ENCODE data around the gene KRTAP21-3.
"Not testable (repeated sequence)": the region's sequence is repeated elsewhere in the genome, so short reads cannot be mapped to it uniquely, and the experiment has no call there.

KRTAP21-3 gene, protein sequence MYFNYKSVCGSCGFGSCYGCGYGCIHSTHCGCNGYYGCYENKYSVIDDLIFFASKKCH

DNA sequence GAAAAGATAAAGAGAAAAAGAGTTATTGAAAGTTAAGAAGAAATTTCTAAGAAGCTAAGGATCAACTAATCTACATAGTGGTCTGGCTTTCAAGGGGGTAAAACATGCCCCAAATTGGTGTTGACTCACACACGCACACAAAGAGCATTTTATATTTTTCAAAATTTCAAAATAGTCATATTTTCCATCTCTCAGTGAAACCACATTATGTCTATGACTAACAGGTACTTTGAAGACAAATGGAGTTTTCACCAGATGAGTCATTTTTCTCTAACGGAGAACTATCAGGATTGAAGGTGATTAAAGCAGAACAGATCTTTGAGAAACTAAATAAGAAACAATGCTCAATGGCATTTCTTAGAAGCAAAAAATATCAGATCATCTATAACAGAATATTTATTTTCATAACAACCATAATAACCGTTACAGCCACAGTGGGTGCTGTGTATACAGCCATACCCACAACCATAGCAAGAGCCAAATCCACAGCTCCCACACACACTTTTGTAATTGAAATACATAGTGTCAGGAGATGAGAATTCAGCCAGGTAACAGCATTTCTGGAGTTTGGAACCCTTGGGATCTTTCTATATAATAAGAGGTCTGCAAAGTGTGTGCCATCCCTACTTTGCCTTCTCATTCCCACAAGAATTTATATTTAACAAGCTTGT lies at the start of gene KRTAP21-3:
Gene KRTAP21-3 (minus strand): TSS at position 539 of the 671 bp plus-strand sequence. CDS start 18 bp downstream, at position 521.
- no peak for DNase-seq

DNA sequence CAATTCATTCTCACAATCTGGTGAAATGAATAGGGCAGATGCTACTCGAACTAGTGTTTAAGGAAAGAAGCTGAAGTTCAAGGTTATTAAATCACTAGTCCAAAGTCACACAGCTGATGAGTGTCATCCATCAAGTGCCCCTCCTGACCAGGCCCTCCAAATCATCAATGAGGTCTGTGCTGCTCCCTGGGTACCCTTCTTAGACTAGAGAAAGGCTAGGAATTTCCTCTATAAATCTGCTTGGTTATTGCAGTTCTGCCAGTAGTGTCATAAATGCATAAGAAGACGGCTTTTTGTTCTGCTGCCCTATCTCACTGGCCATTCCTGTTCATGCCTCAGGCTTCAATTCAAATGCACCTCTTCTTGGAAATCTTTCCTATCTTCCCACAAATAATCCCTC lies 42.2 kb upstream of the KRTAP21-3 start:
- DNase-seq, result no peak

DNA sequence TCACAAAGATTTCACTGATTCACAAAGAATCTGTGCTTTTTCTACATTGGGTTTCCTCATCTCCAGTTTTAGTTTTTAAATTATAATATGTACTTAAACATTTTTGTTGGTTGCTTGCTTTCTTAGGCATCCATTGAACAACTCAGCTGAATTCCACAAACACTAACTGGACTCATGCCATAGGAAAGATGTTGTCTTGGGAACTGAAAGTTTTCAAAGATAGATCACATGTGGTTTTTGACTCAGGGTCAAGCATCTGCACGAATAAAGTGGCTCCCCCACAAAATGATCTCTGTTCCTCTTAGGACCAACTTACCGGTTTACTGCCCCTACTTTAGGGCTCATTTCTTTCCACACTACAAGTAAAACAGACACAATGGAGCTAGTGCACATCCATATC lies 39.7 kb upstream of the KRTAP21-3 start:
- DNase-seq, result no peak

DNA sequence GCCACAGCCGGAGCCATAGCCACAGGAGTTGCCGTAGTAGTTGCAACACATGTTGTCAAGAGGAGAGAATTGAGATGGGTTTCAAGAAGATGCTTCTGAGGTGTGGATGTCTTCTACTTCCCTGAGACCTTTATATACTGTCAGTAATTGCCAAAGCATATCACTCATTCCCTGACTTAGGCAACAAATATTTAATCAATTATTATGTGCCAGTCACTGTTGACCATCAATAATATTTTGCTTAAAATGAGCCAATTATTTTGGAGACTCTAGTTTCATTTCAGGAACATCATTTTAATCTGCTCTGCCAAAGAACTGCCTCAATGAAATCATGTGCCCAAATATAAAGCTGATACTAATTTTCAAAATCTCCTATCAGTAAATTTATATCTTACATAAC lies 36.8 kb upstream of the KRTAP21-3 start, which contains the start of gene KRTAP21-1:
Gene KRTAP21-1 (minus strand): TSS at position 101 of the 400 bp plus-strand sequence. CDS start 50 bp downstream, at position 51.
- DNase-seq, result not testable (repeated sequence)

DNA sequence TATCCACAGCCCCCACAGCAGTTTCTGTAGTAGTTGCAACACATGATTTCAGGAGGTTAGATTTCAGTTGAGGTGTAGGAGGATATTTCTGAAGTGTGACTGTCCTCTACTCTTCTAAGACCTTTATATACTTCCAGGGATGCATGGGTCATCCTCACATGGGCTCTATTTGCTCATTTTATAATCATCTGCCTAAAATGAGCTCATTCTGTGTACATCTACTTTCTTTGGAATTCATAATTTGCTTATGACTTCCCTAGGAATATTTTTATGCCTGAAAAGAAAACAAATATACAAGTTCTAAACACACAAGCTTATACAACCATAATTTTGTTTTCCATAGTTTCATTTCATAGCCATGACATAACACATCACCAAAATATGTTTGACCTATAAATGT lies 28.6 kb upstream of the KRTAP21-3 start, which contains the start of gene KRTAP21-2:
Gene KRTAP21-2 (minus strand): TSS at position 101 of the 400 bp plus-strand sequence. CDS start 57 bp downstream, at position 44.
- no peak for DNase-seq

DNA sequence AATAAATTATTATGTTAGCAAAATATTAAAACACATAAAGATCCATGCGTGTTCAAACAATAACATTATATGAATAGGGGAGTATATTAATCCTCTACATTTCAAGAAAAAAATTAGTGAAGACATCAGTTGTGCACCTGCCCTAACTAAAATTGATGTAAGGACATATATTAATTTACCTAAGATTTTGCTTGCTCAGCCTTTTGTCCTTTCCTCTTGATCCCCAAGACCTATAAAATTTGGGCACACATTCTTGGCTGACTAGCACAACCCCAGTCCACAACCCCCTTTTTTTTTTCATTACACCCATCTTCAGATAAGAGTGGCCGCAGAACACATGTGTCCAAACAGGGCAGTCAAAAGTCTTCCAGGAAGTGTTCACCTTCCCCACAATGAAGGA lies 21.9 kb upstream of the KRTAP21-3 start:
- no peak for DNase-seq

DNA sequence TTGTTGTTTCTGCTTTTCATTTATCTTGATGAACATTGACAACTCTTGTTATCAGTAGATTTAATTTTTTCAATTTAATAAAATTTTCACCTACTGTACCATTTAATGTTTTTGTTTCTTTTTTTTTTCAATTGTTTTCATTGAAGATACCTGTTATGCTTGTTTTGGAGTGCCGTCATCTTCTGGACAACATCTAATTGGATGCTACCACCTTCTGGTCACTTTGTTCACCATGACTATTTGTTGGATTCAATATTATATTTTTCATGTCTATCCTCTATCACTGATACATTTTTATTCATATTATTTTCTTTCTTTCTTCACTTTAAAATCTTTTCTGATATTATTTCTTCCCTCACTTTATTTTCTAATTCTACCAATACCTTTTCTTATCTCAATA lies 14.4 kb upstream of the KRTAP21-3 start:
- no peak for DNase-seq

DNA sequence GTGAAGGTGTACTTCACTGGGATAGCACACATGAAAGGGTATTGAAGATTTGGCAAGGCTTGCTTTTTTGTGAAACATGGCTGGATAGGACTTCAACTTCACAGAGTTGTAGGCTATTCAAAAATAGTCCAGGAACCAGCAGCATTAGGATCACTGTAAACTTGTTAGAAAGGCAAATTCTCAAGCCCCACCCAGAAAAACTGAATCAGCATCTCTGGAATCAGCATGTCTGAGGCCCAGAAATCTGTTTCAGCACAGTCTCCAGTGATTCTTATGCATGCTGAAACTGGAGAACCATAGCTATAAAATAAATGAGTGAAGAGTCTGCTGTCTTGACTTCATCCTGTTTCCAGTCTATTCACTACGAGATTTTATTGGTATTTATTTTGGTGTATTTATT lies 8.1 kb upstream of the KRTAP21-3 start:
- no peak for DNase-seq

DNA sequence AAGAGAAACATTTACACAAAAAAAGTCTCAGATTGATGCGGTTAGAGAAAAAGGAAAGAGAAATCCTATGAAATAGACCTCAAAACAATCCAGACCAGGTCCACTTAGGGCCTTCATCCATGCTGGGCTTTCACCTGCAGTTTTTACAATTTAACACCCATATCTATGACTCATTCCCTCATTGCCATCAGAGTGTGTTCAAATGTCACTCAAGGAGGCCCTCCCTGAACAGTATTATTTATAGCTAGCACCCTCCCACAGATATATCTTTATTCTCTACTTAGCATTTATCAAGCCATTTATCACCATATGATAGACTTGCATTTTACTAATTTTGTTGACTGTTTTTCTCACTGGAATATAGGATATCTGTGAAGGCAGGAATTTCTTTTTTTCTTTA lies 824 bp upstream of the KRTAP21-3 start:
- no peak for DNase-seq

DNA sequence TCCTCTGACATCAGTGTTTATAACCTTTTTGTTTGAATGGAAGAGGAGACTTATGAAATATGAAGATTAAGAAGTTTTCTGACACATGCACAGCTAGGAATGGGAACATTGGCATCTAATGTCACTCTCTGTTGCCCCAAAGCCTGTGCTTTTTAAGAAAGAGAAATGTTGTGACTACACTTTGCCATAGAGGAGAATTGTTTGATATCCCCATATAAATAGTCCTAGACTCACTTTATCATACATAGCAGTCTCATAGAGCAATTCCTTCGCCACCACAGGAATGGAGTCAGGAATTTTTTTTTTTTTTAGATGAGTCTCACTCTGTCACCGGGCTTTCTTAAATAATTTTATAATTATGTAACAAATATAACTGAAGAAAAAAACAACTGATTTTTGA lies 1.5 kb downstream of the KRTAP21-3 start:
- DNase-seq, result no peak

DNA sequence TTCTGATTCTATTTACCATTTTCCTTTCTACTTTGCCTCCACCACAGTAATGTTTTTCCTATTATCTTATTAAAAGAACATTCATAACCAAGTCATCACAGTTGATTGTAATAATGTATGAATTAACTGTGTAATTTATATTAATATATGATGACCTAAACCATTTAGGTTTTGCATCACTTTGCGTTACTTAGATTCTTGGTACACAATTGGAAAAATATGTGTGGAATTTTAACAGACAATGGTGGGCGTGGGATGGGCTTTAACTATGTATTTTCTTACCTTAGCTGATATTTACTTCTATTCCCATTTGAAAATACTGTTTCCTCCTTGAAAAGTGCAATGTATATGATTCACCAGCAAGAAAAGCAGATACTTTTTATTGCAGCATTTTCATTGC lies 3.6 kb downstream of the KRTAP21-3 start:
- no peak for DNase-seq

DNA sequence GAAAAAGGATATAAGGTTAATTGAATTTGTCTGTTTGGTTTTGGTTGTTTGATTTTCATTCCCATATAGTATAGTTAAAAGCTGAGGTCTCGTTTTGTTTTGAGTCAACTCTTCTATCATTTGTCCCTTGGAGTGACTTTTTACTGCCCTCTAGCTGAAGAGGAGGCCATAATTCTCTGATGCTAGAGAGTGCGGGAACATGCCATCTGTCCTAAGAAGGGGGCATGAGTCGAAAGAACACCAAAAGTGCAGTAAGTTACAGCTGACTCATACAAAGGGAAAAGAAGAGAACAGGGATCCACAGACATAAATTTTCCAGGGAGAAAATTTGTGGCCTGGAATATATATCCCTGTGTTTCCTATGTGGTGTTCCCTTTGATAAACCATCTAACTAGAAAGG lies 4.1 kb downstream of the KRTAP21-3 start:
- DNase-seq, result no peak

DNA sequence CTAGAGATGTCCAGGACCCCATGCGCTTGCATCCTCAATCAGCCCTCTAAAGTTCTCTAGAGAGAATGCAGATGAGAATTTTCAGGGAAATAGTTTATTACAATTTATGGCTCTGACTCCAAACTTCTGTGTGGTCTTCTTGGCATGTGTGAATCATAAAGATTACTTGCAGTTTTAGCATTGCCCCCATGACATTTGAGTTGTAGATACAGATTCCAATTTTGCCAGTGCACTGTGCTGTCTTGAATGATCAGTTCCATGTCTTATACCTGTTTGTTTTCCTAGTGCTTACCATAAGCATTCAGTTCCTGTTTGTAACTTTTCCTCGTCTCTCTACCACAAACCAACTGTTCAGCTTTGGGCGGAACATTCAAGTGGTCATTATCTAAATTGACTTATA lies 4.8 kb downstream of the KRTAP21-3 start:
- no peak for DNase-seq

DNA sequence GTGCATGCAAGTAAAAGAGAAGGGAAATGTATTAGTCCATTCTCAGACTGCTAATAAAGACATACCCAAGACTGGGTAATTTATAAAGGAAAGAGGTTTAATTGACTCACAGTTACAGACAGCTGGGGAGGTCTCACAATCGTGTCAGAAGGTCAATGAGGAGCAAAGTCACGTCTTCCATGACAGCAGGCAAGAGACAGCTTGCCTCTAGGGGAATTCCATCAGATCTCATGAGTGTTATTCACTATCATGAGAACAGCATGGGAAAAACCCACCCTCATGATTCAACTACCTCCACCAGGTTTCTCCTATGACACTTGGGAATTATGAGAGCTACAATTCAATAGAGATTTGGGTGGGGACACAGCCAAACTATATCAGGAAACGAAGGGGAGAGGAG lies 8.1 kb downstream of the KRTAP21-3 start:
- DNase-seq, result no peak

DNA sequence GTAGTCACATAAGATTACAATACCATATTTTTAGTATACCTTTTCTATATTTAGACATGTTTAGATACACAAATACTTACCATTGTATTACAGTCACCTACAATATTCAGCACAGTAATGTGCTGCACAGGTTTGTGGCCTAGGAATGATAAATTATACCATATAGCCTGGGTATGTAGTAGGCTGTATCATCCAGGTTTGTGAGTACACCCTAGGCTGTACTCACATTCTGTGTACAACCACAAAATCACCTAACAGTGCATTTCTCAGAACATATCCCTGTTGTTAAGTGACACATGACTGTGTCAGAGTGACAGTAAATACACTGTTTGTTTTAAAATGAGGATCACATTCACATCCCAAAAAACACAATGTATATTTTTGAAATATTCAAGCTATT lies 11.2 kb downstream of the KRTAP21-3 start:
- no peak for DNase-seq

DNA sequence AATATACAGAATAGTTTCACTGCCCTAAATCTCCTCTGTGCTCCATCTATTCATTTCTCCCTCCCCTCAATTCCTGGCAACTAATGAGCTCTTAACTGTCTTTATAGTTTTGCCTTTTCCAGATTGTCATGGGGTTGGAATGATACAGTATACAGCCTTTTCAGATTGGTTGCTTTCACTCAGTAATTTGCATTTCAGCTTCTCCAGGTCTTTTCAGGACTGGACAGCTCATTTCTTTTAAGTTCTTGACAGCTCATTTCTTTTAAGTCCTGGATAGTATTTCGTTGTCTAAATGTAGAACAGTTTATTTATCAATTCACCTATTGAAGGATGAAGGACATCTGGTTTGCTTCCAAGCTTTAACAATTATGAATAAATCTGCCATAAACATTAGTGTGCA lies 22.6 kb downstream of the KRTAP21-3 start:
- DNase-seq, result no peak

DNA sequence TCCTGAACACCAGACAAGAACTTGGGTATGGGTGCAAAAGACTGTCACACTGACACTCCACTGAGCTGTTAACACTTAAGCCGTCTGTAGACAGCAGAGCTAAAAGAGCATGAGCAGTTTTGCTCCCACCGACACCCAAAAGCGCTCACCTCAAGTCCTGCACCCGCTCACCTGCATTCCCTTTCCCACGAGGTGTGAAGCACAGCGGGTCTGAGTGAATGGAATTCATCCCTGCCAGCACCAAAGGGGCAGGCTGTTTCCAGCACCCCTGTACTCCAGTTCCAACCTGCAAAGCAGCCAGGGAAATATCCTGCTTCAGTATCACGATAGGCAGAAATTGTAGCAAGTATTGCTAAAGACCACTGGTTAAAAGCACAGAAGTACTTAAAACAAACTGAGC lies 28.8 kb downstream of the KRTAP21-3 start:
- no peak for DNase-seq

DNA sequence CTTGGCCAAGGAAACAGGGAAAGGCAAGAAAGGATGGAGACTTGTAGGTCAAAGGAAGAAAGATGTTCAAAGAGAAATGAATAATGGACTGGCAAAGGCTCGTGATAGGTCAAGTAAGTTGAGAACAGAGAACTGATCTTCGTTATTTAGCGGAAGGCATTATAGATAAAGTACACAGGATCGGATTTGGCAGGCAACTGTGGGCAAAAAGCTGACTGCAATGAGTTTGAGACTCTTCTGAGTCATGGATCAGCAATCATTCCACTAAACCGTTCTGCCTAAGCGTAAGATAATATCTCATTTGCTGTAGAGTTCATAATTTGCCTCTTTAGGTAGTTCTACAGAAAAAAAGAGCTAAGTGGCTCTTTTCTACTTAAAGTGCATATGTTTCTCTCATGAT lies 34.1 kb downstream of the KRTAP21-3 start:
- DNase-seq, result no peak

DNA sequence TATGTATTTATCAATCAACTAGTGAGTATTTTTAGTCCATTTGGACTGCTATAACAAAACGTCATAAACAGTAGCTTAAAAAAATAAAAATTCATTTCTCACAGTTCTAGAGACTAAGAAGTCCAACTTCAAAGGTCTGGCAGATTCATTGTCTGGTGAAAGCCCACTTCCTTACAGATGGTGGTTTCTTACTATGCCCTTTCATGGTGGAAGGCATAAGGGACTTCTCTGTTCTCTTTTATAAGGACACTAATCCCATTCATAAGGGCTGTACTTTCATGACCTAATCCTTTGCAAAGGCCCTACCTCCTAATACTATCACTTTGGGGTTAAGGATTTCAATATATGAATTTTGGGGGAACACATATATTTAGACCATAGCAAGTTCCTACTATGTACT lies 38.0 kb downstream of the KRTAP21-3 start:
- DNase-seq, result no peak

DNA sequence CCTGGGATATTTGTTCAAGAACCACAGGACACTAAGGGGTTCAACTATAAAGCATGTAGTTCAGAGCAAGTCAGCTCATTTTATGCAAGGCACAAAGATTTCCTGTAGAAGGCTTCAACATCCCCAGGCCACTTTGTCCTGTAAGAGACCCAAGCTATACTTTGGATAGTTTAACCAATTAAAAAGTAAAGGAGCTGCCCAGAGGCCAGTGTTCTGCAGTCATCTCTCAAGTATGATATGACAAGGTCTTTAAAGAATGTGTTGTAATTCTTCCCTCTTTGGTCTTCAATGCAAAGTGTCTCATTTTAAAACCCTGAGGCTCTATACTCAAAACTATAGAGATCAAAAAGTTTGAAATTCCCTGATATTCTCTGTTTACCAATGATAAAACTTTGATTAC lies 41.8 kb downstream of the KRTAP21-3 start:
- no peak for DNase-seq

DNA sequence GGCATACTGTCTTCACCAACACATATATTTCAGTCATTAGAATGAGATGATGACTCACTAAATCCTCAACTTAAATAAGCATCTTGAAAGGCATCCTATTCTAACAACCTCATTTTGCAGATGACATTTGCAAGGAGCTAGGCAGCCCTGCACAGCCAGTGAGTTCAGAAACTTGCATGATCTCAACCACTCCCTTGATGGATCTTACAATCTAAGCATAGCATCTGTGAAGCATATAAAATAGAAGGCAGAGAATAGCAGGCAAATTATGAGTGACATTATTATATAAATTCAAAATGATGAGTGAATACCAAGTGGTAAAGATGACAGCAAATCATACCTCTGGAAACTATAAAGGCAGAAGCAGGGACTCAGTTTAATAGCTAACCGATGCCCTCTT lies 44.3 kb downstream of the KRTAP21-3 start:
- DNase-seq, result no peak

DNA sequence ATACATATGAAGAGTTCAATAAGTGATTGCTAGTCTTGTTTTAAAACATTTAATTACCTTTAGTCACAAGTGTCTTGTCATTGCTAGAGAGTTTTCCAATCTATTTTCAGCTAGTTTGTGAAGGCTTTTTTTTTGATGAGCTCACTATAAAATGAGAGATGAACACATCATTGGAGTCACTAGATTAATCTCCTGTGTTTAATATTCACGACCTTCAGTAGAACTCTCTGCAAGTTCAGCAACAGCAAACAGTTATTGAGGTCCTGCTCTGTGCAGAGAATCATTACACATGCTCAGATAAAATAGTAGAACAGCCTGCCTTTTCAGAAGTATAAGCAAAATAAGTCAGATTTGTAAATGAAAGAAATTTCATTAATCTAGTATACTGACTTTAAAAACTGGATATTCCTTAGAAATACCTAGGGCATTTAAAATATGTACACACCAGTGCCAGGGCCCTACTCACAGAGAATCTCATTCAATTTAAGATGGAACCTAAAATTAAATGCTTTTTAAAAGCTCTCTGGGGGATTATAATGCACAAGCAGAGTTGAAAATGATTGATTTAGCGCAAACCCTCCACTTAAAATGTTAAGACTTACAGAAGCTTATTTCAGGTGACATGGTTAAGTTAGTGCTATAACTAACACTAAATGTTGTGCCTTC lies 45.5 kb downstream of the KRTAP21-3 start:
- DNase-seq, result no peak

DNA sequence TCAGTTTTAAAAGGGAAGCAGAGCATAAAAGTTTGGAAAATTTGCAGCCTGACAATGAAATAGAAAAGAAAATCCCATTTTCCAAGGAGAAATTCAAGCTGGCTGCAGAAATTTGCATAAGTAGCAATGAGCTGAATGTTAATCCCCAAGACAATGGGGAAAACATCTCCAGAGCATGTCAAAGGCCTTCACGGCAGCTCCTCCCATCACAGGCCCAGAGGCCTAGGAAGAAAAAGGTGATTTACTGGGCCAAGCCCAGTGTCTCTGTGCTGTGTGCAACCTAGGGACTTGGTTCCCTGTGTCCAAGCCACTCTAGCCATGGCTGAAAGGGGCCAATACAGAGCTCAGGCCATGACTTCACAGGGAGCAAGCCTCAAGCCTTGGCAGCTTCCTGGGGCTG lies 49.8 kb downstream of the KRTAP21-3 start:
- DNase-seq, result no peak

All from GOT3 (cell line).